HG02852 (cell line): ENCODE data around the gene PRKCZ.

Experiments
- ATAC-seq: cut with Tn5 transposase; IDR thresholded peaks from one replicate; pipeline ENCODE4 v1.9.1; 2021; ENCODE audit warnings: mild to moderate bottlenecking, moderate library complexity; ENCODE audit not compliant: unreplicated experiment

PRKCZ gene

GRCh38 chr1:2186901-2187300 is 136.7 kb downstream of the PRKCZ start:
- no peak for ATAC-seq

GRCh38 chr1:2187619-2188018 is 137.4 kb downstream of the PRKCZ start:
- no peak for ATAC-seq

DNA sequence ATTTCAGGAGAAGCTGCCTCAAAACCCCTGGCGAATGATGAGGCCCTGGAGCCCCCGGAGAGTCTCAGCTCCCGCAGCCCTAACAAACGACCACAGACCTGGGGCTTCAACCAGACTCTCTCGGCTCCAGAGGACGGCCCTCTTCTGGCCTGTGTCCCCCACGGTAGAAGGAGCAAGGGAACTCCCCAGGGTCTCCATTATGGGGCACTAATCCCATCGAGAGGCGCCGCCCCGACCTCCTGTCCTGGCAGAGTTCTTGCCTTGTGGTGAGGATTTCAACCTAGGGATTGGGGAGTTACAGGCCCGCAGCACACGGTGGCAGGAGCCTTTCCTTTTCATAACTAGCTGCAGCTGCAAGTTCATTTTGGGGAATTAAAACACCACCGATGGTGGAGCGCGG is 138.1 kb downstream of the PRKCZ start:
- ATAC-seq: no peak

GRCh38 chr1:2189459-2190425 is 139.5 kb downstream of the PRKCZ start:
- peak; percentile 66 for ATAC-seq

DNA sequence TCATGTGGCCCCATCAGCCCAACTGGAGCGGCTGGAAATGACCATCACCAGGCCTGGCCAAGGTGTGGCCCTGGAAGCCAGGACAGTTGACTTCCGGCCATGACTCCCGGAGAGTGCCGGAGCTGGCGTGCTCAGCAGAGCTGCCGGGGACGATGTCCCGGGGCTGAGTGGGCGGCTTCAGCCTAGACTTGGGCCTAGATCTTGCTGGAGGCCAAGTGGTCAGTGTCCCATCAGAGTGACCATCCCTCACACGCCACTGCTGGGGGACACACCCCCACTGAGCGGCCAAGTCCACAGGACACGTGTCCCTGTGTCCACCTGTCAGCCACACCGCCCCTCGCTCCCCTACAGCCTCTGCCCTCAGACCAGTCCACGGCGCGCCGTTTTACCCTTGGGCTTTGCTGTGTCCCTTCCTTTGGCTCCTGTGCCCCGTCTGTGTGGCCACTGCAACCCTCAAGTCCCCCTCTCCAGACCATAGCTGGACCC is 140.3 kb downstream of the PRKCZ start:
- no peak for ATAC-seq

DNA sequence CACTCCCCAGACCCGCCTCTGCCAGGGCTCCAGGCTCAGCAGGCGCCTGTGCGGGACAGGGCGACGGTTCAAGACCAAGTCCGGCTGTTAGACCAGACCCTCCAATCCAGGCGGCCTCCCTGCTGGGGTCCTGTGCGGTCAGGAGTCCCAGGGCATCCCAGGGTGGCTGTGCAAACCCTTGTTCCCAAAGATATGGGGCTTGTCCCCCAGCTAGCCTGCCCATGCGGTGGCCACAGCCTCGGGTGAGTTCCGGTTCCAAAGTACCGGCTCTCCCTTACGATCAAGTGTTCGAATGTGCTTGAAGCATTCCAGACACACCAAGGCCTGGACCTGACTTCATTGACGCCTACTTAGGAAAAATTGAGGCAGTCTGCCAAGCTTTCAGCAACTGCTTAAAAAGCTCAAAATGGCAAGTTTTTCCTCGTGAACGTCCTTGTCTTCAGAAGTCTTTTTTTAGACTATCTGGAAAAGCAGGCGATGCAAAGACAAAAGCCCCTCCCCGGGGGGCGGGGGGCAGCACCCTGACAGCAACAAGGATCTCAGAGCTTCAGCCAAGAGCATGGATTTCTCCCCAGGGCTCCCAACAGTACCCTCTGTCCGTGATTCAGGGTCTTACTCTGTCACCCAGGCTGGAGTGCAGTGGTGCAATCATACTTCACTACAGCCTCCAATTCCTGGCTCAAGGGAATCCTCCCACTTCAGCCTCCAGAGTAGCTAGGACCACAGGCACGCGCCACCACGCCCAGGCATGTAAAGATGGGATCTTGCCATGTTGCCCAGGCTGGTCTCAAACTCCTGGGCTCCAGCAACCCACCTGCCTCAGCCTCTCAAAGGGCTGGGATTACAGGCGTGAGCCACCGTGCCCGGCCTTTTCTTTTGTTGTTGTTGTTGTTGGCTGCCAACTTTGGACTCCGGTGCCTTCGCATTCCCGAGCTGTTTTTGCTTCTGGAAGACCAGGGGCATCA is 142.1 kb downstream of the PRKCZ start:
- no peak for ATAC-seq

- ATAC-seq: no peak
These were observed 143.5 kb downstream of the PRKCZ start for GRCh38 chr1:2193514-2194281.

DNA sequence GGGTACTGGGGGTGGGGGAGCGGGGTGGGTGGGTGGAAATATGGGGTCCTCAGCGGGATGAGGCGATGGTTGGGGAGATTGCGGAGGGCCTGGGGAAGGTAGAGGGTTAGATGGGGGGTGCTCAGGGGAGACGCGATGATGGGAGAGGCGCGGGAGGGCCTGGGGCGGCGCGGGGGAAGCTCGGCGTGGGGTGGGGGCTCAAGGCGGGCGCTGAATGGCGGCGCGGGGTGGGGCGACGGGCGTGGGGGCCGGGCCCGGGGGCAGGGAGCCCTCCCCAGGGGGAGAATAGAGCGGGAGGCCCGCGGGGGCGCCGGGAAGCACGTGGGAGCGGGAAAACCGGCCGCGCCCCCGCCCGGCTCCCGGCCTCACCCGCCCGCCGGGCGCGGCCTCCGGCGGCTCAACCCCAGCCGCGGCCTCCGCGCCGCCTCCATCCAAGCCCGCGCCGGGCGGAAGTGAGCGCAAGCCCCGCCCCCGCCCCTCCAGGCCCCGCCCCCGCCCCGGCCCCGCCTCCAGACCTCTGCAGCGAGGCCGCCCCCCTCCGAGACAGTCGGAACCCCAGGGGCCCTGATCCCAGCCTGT is 144.2 kb downstream of the PRKCZ start, which contains the start of gene FAAP20:
FAAP20 (minus strand) TSS at position 454 of the 579 bp plus-strand sequence; CDS start at position 431, 23 bp downstream.
- ATAC-seq: peak; percentile 48

GRCh38 chr1:2194898-2195673 is 144.9 kb downstream of the PRKCZ start:
- peak; percentile 65 for ATAC-seq

- ATAC-seq: no peak
These were observed 145.6 kb downstream of the PRKCZ start for GRCh38 chr1:2195785-2196184.

DNA sequence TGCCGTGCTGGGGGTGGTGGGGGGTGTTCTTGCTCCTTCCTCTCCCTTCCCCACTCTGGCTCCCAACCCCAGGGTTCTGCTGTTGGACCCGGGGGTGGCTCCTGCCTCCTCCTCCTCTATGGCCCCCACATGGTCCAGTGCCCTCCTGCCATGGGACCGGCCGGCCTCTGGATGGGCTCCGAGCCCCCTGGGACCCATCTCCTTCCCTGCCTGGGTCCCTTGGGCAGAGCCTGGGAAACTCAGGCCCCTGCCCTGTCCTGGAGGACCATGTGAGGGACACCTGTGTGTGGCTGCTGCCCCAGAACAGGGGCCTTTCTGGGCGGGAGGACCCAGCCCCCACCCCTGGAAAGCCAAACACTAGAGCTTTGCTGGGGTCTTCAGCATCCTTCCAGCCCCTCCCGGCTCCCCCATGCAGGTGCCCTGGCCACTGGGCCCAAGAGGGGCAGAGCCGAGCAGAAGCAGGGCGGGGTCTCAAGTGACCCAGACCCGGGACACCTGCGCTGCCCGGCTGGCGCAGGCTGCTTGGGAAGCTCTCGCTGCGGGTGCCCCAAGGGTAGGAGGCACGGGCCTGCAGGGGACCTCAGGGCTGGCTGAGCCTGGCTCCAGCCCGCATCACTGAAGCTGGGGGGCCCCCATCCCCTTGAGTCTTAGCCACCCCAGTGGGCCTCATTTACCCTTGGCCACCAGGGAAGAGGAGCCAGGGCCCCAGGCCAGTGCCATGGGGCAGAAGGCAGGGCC is 146.9 kb downstream of the PRKCZ start:
- ATAC-seq: no peak

DNA sequence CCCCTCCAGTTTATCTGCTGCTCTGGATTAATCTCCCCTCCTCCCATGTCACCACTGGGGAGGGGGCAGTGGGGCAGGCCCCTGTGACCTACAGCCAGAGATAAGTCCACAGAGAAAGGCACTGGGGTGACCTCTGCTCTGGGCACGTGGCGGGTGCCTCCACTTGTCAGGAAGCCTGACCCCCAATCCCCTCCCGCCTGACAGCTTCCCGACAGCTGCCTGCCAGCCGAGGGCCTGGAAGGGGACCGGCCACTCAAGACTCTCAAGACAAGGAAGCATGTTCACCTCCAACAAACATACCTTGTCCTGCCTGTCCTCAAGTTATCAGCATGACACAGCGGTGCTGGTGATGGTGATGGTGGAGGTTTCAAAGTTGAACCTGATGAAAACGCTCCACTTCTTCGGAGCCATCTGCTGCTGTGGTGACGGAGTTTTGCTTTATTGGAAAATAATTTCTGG is 147.5 kb downstream of the PRKCZ start:
- no peak for ATAC-seq

DNA sequence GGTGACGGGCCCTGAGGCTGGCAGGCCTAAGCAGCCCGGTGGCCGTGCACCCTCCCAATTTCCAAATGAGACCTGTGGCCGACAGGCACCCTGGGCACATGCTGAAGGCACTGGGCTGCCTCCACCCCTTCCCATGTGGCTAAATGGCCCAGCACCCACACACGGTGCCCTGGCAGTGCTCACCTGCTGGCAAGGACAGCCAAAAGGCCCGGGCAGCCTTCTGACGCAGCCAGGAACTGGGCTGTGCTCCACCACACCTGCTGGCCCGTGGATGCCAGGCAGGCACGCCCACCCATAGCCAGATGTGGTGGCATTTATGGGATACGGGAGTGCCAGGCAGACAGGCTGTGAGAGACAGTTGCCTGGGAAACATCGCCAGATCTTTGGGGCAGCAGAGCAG is 148.4 kb downstream of the PRKCZ start:
- no peak for ATAC-seq

DNA sequence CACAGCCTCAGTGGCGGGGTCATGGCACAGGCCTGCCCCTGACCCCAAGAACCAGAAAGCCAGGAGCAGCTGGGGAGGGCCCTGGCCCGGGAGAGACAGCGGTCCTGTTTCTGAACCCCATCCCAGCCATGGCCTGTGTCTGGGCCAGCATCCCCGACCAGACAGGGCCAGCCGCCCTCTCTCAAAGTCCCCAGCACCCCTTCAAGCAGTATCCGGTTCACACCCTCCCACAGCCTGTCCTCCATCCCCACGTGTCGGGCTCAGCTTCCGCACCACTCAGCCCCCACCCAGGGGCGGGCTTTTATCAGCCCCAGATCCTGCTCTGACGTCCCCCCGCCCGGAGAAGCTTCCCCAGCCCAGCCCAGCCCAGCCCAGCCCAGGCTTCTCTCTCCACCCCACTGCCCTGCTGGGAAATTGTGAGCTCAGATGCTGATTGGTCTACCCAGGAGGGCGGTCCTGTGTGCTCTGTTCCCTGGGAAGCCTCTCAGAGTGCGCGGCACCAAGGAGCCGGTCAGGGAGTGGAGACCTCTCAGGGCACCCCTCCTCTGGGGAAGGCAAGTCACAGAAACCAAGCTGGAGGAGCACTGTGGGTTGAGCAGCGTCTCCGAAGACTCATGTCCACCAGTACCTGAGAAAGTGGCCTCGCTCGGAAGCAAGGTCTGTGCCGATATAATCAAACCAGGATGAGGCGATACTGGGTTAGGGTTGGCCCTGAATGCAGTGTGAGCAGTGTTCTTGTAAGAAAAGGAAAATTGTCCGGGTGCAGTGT is 149.0 kb downstream of the PRKCZ start:
- peak; percentile 33 for ATAC-seq

DNA sequence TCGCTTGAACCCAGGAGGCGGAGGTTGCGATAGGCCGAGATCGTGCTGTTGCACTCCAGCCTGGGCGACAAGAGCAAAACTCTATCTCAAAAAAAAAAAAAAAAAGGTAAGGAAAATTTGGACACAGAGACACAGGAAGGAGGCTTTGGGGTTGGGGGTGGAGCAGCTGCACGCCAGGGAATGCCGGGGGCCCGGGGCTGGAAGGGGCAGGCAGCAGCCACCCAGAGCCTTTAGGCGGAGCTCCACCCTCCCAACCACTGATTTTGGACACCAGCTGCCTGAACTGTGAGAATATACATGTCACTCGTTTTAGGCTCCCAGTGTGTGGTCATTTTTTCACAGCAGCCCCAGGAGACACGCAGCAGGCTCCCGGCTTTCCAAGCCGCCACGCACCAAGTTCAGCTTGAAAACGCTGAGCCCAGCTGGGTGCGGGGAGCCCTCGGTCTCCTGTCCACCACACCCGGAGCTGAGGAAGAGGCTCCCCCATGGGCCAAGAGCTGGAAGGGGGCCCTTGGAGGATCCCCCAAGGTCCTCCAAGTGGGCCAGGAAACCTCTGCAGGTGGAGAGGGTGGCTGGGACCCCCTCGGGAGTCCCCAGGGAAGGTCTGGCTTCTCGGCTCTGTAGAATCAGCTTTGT is 150.2 kb downstream of the PRKCZ start:
- no peak for ATAC-seq

DNA sequence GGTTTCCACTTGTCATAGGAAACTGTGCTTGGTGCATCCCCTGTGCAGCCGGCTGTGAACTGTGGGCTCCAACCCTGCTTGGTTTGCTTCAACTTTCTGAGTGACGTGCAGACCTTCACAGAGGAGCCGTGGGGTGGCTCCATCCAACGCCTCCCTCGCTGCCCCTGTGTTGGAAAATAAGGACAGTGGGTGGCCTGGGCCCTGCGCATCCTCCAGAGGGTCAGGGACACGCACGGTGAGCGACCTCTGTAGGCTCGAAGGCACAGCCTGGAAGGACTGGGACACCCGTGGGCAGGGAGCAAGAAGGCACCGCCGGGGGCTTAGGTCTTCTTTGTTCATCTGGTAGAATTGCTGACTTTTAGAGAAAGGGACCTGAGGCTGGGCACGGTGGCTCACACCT is 150.9 kb downstream of the PRKCZ start:
- no peak for ATAC-seq

DNA sequence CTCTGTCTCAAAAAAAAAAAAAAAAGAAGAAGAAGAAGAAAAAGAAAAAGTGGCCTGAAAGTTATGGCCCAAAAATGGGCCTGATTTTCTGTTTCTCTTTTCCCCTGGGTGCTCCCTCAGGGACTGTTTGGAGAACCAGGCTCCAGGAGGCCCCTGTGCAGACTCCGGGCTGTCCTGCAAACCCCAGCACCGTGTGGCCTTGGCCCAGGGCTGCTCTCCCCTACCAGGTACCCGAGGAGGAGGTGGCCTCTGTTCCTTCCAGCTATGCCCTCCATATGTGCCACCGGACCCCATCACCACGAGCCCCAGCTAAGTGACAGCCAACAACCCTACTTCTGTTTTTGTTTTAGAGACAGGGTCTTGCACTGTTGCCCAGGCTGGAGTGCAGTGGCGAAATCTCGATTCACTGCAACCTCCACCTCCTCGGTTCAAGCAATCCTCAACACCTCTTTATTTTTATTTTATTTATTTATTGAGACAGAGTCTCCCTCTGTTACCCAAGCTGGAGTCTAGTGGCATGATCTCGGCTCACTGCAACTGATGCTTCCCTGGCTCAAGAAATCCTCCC is 151.9 kb downstream of the PRKCZ start:
- ATAC-seq: no peak
